ENCODE data around the gene DPF1.

DPF1 gene

GRCh38 chr19:38190061-38190460 is 34.0 kb downstream of the DPF1 start:
- Histone ChIP-seq H3K4me1 (ENCODE audit: insufficient read depth, low read length) (no peaks in the 10 kb centered on the region), H3K36me3 (ENCODE audit: insufficient read depth, low read length) (no peaks in the 10 kb centered on the region; the same call in 1 of the 2 replicates), H3K9me3 (ENCODE audit: control insufficient read depth, insufficient read depth, low read length) (no peaks in the 10 kb centered on the region), H3K9ac (ENCODE audit: low read depth, low read length) (no peak overlapping the region)

- Histone ChIP-seq H3K9ac (ENCODE audit: low read depth, low read length) (no peak overlapping the region), H3K4me1 (ENCODE audit: insufficient read depth, low read length) (no peaks in the 10 kb centered on the region; the same call in 1 of the 2 replicates), H3K9me3 (ENCODE audit: control insufficient read depth, insufficient read depth, low read length) (no peaks in the 10 kb centered on the region)
These were observed 38.5 kb downstream of the DPF1 start for GRCh38 chr19:38185562-38185961.

GRCh38 chr19:38184815-38185214 is 39.2 kb downstream of the DPF1 start:
- no peaks in the 10 kb centered on the region; the same call in 1 of the 2 replicates for H3K36me3 ChIP-seq (ENCODE audit: insufficient read depth, low read length)
- no peaks in the 10 kb centered on the region; the same call in 1 of the 2 replicates for H3K4me1 ChIP-seq (ENCODE audit: insufficient read depth, low read length)
- no peak overlapping the region for H3K9ac ChIP-seq (ENCODE audit: low read depth, low read length)
- no peaks in the 10 kb centered on the region for H3K9me3 ChIP-seq (ENCODE audit: control insufficient read depth, insufficient read depth, low read length)

More at GRCh38 chr19:38185562-38185961, 38.5 kb downstream of the DPF1 start:
- H3K36me3 ChIP-seq (ENCODE audit: insufficient read depth, low read length) = no peaks in the 10 kb centered on the region; the same call in 1 of the 2 replicates

GRCh38 chr19:38183251-38183897 is 40.6 kb downstream of the DPF1 start:
- Histone ChIP-seq H3K36me3 (ENCODE audit: insufficient read depth, low read length) (no peaks in the 10 kb centered on the region; the same call in 1 of the 2 replicates), H3K9ac (ENCODE audit: low read depth, low read length) (peak overlapping the region; percentile 71; the same call in 1 of the 2 replicates), H3K4me1 (ENCODE audit: insufficient read depth, low read length) (no peaks in the 10 kb centered on the region; the same call in 1 of the 2 replicates)

GRCh38 chr19:38182536-38183210 is 41.3 kb downstream of the DPF1 start:
- no peaks in the 10 kb centered on the region for H3K9me3 ChIP-seq (ENCODE audit: control insufficient read depth, insufficient read depth, low read length)
- H3K9ac ChIP-seq (ENCODE audit: low read depth, low read length) = no peak overlapping the region
- no peaks in the 10 kb centered on the region; the same call in 1 of the 2 replicates for H3K36me3 ChIP-seq (ENCODE audit: insufficient read depth, low read length)
- H3K4me1 ChIP-seq (ENCODE audit: insufficient read depth, low read length) = no peaks in the 10 kb centered on the region; the same call in 1 of the 2 replicates

More at GRCh38 chr19:38183251-38183897, 40.6 kb downstream of the DPF1 start:
- no peaks in the 10 kb centered on the region for H3K9me3 ChIP-seq (ENCODE audit: control insufficient read depth, insufficient read depth, low read length)

- Histone ChIP-seq H3K9ac (ENCODE audit: low read depth, low read length) (no peak overlapping the region), H3K9me3 (ENCODE audit: control insufficient read depth, insufficient read depth, low read length) (no peaks in the 10 kb centered on the region), H3K4me1 (ENCODE audit: insufficient read depth, low read length) (no peaks in the 10 kb centered on the region; the same call in 1 of the 2 replicates), H3K36me3 (ENCODE audit: insufficient read depth, low read length) (no peaks in the 10 kb centered on the region)
These were observed 44.0 kb downstream of the DPF1 start for GRCh38 chr19:38180071-38180470.

- Histone ChIP-seq H3K4me1 (ENCODE audit: insufficient read depth, low read length) (no peaks in the 10 kb centered on the region), H3K9me3 (ENCODE audit: control insufficient read depth, insufficient read depth, low read length) (no peaks in the 10 kb centered on the region), H3K9ac (ENCODE audit: low read depth, low read length) (no peak overlapping the region), H3K36me3 (ENCODE audit: insufficient read depth, low read length) (peaks cover under 1% of the 10 kb centered on the region; the same call in 1 of the 2 replicates)
These were observed 48.6 kb downstream of the DPF1 start for GRCh38 chr19:38175422-38175821.

- Histone ChIP-seq H3K36me3 (ENCODE audit: insufficient read depth, low read length) (peaks cover 4% of the 10 kb centered on the region; the same call in 1 of the 2 replicates), H3K4me1 (ENCODE audit: insufficient read depth, low read length) (no peaks in the 10 kb centered on the region), H3K9ac (ENCODE audit: low read depth, low read length) (no peak overlapping the region), H3K9me3 (ENCODE audit: control insufficient read depth, insufficient read depth, low read length) (no peaks in the 10 kb centered on the region)
These were observed 50.6 kb downstream of the DPF1 start for GRCh38 chr19:38173291-38174041.

GRCh38 chr19:38172001-38172400 is 52.0 kb downstream of the DPF1 start:
- H3K36me3 ChIP-seq (ENCODE audit: insufficient read depth, low read length) = peaks cover 7% of the 10 kb centered on the region
- no peak overlapping the region for H3K9ac ChIP-seq (ENCODE audit: low read depth, low read length)
- no peaks in the 10 kb centered on the region for H3K4me1 ChIP-seq (ENCODE audit: insufficient read depth, low read length)
- no peaks in the 10 kb centered on the region for H3K9me3 ChIP-seq (ENCODE audit: control insufficient read depth, insufficient read depth, low read length)

GRCh38 chr19:38170334-38170733 is 53.7 kb downstream of the DPF1 start:
- H3K9me3 ChIP-seq (ENCODE audit: control insufficient read depth, insufficient read depth, low read length) = no peaks in the 10 kb centered on the region
- H3K36me3 ChIP-seq (ENCODE audit: insufficient read depth, low read length) = peaks cover 7% of the 10 kb centered on the region
- no peaks in the 10 kb centered on the region for H3K4me1 ChIP-seq (ENCODE audit: insufficient read depth, low read length)
- no peak overlapping the region for H3K9ac ChIP-seq (ENCODE audit: low read depth, low read length)

- H3K36me3 ChIP-seq (ENCODE audit: insufficient read depth, low read length) = peaks cover 7% of the 10 kb centered on the region
- no peak overlapping the region for H3K9ac ChIP-seq (ENCODE audit: low read depth, low read length)
- H3K9me3 ChIP-seq (ENCODE audit: control insufficient read depth, insufficient read depth, low read length) = no peaks in the 10 kb centered on the region
- no peaks in the 10 kb centered on the region for H3K4me1 ChIP-seq (ENCODE audit: insufficient read depth, low read length)
These were observed 55.4 kb downstream of the DPF1 start for GRCh38 chr19:38168637-38169036.

GRCh38 chr19:38165335-38165734 is 58.7 kb downstream of the DPF1 start:
- Histone ChIP-seq H3K4me1 (ENCODE audit: insufficient read depth, low read length) (no peaks in the 10 kb centered on the region), H3K9me3 (ENCODE audit: control insufficient read depth, insufficient read depth, low read length) (no peaks in the 10 kb centered on the region), H3K9ac (ENCODE audit: low read depth, low read length) (no peak overlapping the region), H3K36me3 (ENCODE audit: insufficient read depth, low read length) (peaks cover 6% of the 10 kb centered on the region)

- Histone ChIP-seq H3K36me3 (ENCODE audit: insufficient read depth, low read length) (peaks cover 3% of the 10 kb centered on the region), H3K9me3 (ENCODE audit: control insufficient read depth, insufficient read depth, low read length) (no peaks in the 10 kb centered on the region), H3K4me1 (ENCODE audit: insufficient read depth, low read length) (no peaks in the 10 kb centered on the region)
These were observed 59.5 kb downstream of the DPF1 start for GRCh38 chr19:38164526-38164925.

More at GRCh38 chr19:38164526-38164925, 59.5 kb downstream of the DPF1 start:
- H3K9ac ChIP-seq (ENCODE audit: low read depth, low read length) = no peak overlapping the region
